Activated T-cell treated with anti-CD3 and anti-CD28 coated beads, Interleukin-2, amount 50 U/mL, for 72 hours (primary cell): Measurements from ENCODE around the gene ARHGAP42. TPM values are rescaled to one million over a fixed set of nuclear protein-coding genes. Genes with fewer than 3 reads are reported as not detected.
"Not testable (repeated sequence)": the region's sequence is repeated elsewhere in the genome, so short reads cannot be mapped to it uniquely, and the experiment has no call there.

ENCODE experiments used
- ATAC-seq, 2 donors: fragments of 150-1000 bp; cut with Tn5 transposase; replicated peaks in 1 of 2; 2 replicates each; pipeline ENCODE4 v1.10.0; 2021; ENCODE audit warnings: moderate library complexity in 2 of 2, mild to moderate bottlenecking in 1 of 2
- DNase-seq, 2 donors: peaks; one replicate each; pipeline ENCODE4 v3.0.0; 2021 to 2022; ENCODE audit warnings: mixed read lengths in 1 of 2
- H3K27ac Mint-ChIP-seq: one replicate; pipeline ENCODE4 v1.8.0; 2022; ENCODE audit warnings: mild to moderate bottlenecking, moderate library complexity, mixed read lengths
- H3K27me3 Mint-ChIP-seq: one replicate; pipeline ENCODE4 v1.8.0; 2022; ENCODE audit warnings: low read depth, mixed read lengths
- H3K36me3 Mint-ChIP-seq, 2 donors: one replicate each; pipeline ENCODE4 v1.8.0; 2022; ENCODE audit warnings: mixed read lengths in 2 of 2, mild to moderate bottlenecking in 1 of 2; ENCODE audit not compliant: insufficient read depth in 2 of 2
- H3K4me1 Mint-ChIP-seq: one replicate; pipeline ENCODE4 v1.8.0; 2022; ENCODE audit warnings: low read depth, mixed read lengths
- H3K4me3 Mint-ChIP-seq, 2 donors: one replicate each; pipeline ENCODE4 v1.8.0; 2022; ENCODE audit warnings: mild to moderate bottlenecking in 2 of 2, mixed read lengths in 2 of 2, moderate library complexity in 2 of 2
- H3K9me3 Mint-ChIP-seq, 2 donors: one replicate each; pipeline ENCODE4 v1.8.0; 2022; ENCODE audit warnings: mixed read lengths in 2 of 2
- total RNA-seq, 2 donors: library from RNA; stranded (reverse); gene quantifications; one replicate each; pipeline ENCODE4 v1.2.3, GENCODE V29; 2022

ARHGAP42 gene
- total RNA-seq, 2 donors from 2014 or later: 0.28 TPM; not detected in 1

- DNase-seq (no peak), ATAC-seq (no peak)
- no peaks in the 10 kb centered on the region for H3K4me1 Mint-ChIP-seq
- no peak overlapping the region for H3K4me3 Mint-ChIP-seq
- H3K36me3 Mint-ChIP-seq: no peaks in the 10 kb centered on the region
- H3K27me3 Mint-ChIP-seq: no peaks in the 10 kb centered on the region
- H3K9me3 Mint-ChIP-seq: peaks cover 0 to 8% of the 10 kb centered on the region in 2 donors
- no peak overlapping the region for H3K27ac Mint-ChIP-seq
Measured at GRCh38 chr11:100875521-100875869, 188.4 kb downstream of the ARHGAP42 start.

GRCh38 chr11:100876815-100877520, 189.9 kb downstream of the ARHGAP42 start:
- no peak for ATAC-seq
- no peak for DNase-seq
- no peaks in the 10 kb centered on the region for H3K27me3 Mint-ChIP-seq
- H3K27ac Mint-ChIP-seq: no peak overlapping the region
- peaks cover 7 to 12% of the 10 kb centered on the region in 2 donors for H3K9me3 Mint-ChIP-seq
- H3K4me3 Mint-ChIP-seq: no peak overlapping the region
- H3K4me1 Mint-ChIP-seq: no peaks in the 10 kb centered on the region
- H3K36me3 Mint-ChIP-seq: no peaks in the 10 kb centered on the region

GRCh38 chr11:100878474-100878873, 191.4 kb downstream of the ARHGAP42 start:
- DNase-seq (no peak), ATAC-seq (no peak)
- no peaks in the 10 kb centered on the region for H3K4me1 Mint-ChIP-seq

GRCh38 chr11:100882957-100883356, 195.9 kb downstream of the ARHGAP42 start:
- no peak for ATAC-seq

More at GRCh38 chr11:100878474-100878873, 191.4 kb downstream of the ARHGAP42 start:
- peaks cover 13% of the 10 kb centered on the region in 2 donors for H3K9me3 Mint-ChIP-seq
- H3K36me3 Mint-ChIP-seq: peaks cover 0 to 2% of the 10 kb centered on the region in 2 donors
- no peak overlapping the region for H3K4me3 Mint-ChIP-seq
- H3K27me3 Mint-ChIP-seq: no peaks in the 10 kb centered on the region
- no peak overlapping the region for H3K27ac Mint-ChIP-seq

GRCh38 chr11:100883830-100884229, 196.7 kb downstream of the ARHGAP42 start:
- Mint-ChIP-seq H3K4me3 (no peak overlapping the region), H3K9me3 (peaks cover 10 to 13% of the 10 kb centered on the region in 2 donors), H3K27ac (no peak overlapping the region), H3K27me3 (no peaks in the 10 kb centered on the region), H3K36me3 (peaks cover 0 to 2% of the 10 kb centered on the region in 2 donors), H3K4me1 (no peaks in the 10 kb centered on the region)
- DNase-seq: no peak
- ATAC-seq: no peak

More at GRCh38 chr11:100882957-100883356, 195.9 kb downstream of the ARHGAP42 start:
- no peak overlapping the region for H3K4me3 Mint-ChIP-seq
- peaks cover 0 to 2% of the 10 kb centered on the region in 2 donors for H3K36me3 Mint-ChIP-seq
- no peak overlapping the region for H3K27ac Mint-ChIP-seq
- H3K27me3 Mint-ChIP-seq: no peaks in the 10 kb centered on the region
- DNase-seq: no peak
- peaks cover 10 to 13% of the 10 kb centered on the region in 2 donors for H3K9me3 Mint-ChIP-seq
- H3K4me1 Mint-ChIP-seq: no peaks in the 10 kb centered on the region

GRCh38 chr11:100887659-100888058, 200.6 kb downstream of the ARHGAP42 start:
- Mint-ChIP-seq H3K4me1 (no peaks in the 10 kb centered on the region), H3K27ac (no peak overlapping the region), H3K4me3 (no peak overlapping the region), H3K36me3 (peaks cover 0 to under 1% of the 10 kb centered on the region in 2 donors), H3K9me3 (peaks cover under 1 to 3% of the 10 kb centered on the region in 2 donors), H3K27me3 (no peaks in the 10 kb centered on the region)
- ATAC-seq (no peak), DNase-seq (no peak)

- no peaks in the 10 kb centered on the region for H3K36me3 Mint-ChIP-seq
- H3K4me1 Mint-ChIP-seq: no peaks in the 10 kb centered on the region
- H3K9me3 Mint-ChIP-seq: peaks cover 0 to 2% of the 10 kb centered on the region in 2 donors
- DNase-seq (no peak), ATAC-seq (no peak)
- no peak overlapping the region for H3K27ac Mint-ChIP-seq
- no peaks in the 10 kb centered on the region for H3K27me3 Mint-ChIP-seq
- H3K4me3 Mint-ChIP-seq: no peak overlapping the region
Measured at GRCh38 chr11:100888836-100889235, 201.7 kb downstream of the ARHGAP42 start.

GRCh38 chr11:100889758-100890157, 202.7 kb downstream of the ARHGAP42 start:
- Mint-ChIP-seq H3K9me3 (peaks cover 0 to 2% of the 10 kb centered on the region in 2 donors), H3K27ac (no peak overlapping the region), H3K36me3 (no peaks in the 10 kb centered on the region), H3K27me3 (no peaks in the 10 kb centered on the region), H3K4me1 (no peaks in the 10 kb centered on the region), H3K4me3 (no peak overlapping the region)
- no peak for ATAC-seq
- no peak for DNase-seq

- no peaks in the 10 kb centered on the region for H3K27me3 Mint-ChIP-seq
- DNase-seq (no peak), ATAC-seq (no peak)
- no peak overlapping the region for H3K4me3 Mint-ChIP-seq
- H3K4me1 Mint-ChIP-seq: no peaks in the 10 kb centered on the region
- peaks cover 0 to 2% of the 10 kb centered on the region in 2 donors for H3K9me3 Mint-ChIP-seq
- no peaks in the 10 kb centered on the region for H3K36me3 Mint-ChIP-seq
- no peak overlapping the region for H3K27ac Mint-ChIP-seq
Measured at GRCh38 chr11:100890789-100891188, 203.7 kb downstream of the ARHGAP42 start.

GRCh38 chr11:100892886-100893285, 205.8 kb downstream of the ARHGAP42 start:
- peaks cover 0 to 2% of the 10 kb centered on the region in 2 donors for H3K36me3 Mint-ChIP-seq
- no peak overlapping the region for H3K27ac Mint-ChIP-seq
- no peak for ATAC-seq
- H3K9me3 Mint-ChIP-seq: peaks cover 0 to 4% of the 10 kb centered on the region in 2 donors
- no peaks in the 10 kb centered on the region for H3K4me1 Mint-ChIP-seq
- no peaks in the 10 kb centered on the region for H3K27me3 Mint-ChIP-seq
- H3K4me3 Mint-ChIP-seq: no peak overlapping the region
- DNase-seq: no peak

GRCh38 chr11:100895449-100895848, 208.4 kb downstream of the ARHGAP42 start:
- H3K27ac Mint-ChIP-seq: no peak overlapping the region

GRCh38 chr11:100895976-100896375, 208.9 kb downstream of the ARHGAP42 start:
- not testable (repeated sequence) for H3K27ac Mint-ChIP-seq, H3K4me1 Mint-ChIP-seq, H3K4me3 Mint-ChIP-seq, DNase-seq, H3K27me3 Mint-ChIP-seq, H3K36me3 Mint-ChIP-seq, ATAC-seq
- peaks cover 9 to 11% of the 10 kb centered on the region in 2 donors for H3K9me3 Mint-ChIP-seq

More at GRCh38 chr11:100895449-100895848, 208.4 kb downstream of the ARHGAP42 start:
- Mint-ChIP-seq H3K4me1 (no peaks in the 10 kb centered on the region), H3K27me3 (no peaks in the 10 kb centered on the region), H3K36me3 (peaks cover 0 to 2% of the 10 kb centered on the region in 2 donors), H3K9me3 (peaks cover 9 to 10% of the 10 kb centered on the region in 2 donors), H3K4me3 (no peak overlapping the region)
- ATAC-seq (no peak), DNase-seq (no peak)

- not testable (repeated sequence) for DNase-seq, ATAC-seq, H3K4me1 Mint-ChIP-seq, H3K36me3 Mint-ChIP-seq, H3K4me3 Mint-ChIP-seq, H3K27ac Mint-ChIP-seq, H3K27me3 Mint-ChIP-seq
- peaks cover 5 to 11% of the 10 kb centered on the region in 2 donors for H3K9me3 Mint-ChIP-seq
Measured at GRCh38 chr11:100901471-100901870, 214.4 kb downstream of the ARHGAP42 start.
